Neural cell (in vitro differentiated cells): ENCODE data around the gene GAS2L3. TPM values are rescaled to one million over a fixed set of nuclear protein-coding genes. Genes with fewer than 3 reads are reported as not detected.
A peak's percentile ranks its signal among the peaks of the same experiment; 100 is the strongest.

Experiments used
- H2AFZ ChIP-seq: fragments of 200-600, 300-800 bp; sonication (generic), shearing (Covaris generic); 2 replicates; pipeline ENCODE4 v1.6.0; 2014; ENCODE audit warnings: low read depth, mild to moderate bottlenecking, antibody characterized with exemption, low read length, moderate library complexity
- H3F3A ChIP-seq: fragments of 200-600 bp; shearing (Covaris generic); 2 replicates; pipeline ENCODE4 v1.6.1; 2016; ENCODE audit warnings: mild to moderate bottlenecking, moderate library complexity, mixed read lengths, antibody characterized with exemption, low read length; ENCODE audit not compliant: insufficient read depth, poor library complexity, severe bottlenecking
- H3K27ac ChIP-seq: fragments of 200-600, 300-800 bp; sonication (generic), shearing (Covaris generic); 2 replicates; pipeline ENCODE4 v1.5.1; 2014; ENCODE audit warnings: mild to moderate bottlenecking, low read length, moderate library complexity
- H3K27me3 ChIP-seq: fragments of 300-800, 200-600 bp; sonication (generic), shearing (Covaris generic); 2 replicates; pipeline ENCODE4 v1.6.0; 2014; ENCODE audit warnings: mild to moderate bottlenecking, low read depth, low read length, moderate library complexity; ENCODE audit not compliant: insufficient read depth
- H3K36me3 ChIP-seq: fragments of 300-800, 200-600 bp; sonication (generic), shearing (Covaris generic); 2 replicates; pipeline ENCODE4 v1.5.1; 2014; ENCODE audit warnings: mild to moderate bottlenecking, antibody characterized with exemption, low read length, moderate library complexity; ENCODE audit not compliant: insufficient read depth
- H3K4me2 ChIP-seq: fragments of 300-800, 200-600 bp; sonication (generic), shearing (Covaris generic); 2 replicates; pipeline ENCODE4 v1.6.0; 2014; ENCODE audit warnings: mild to moderate bottlenecking, low read length
- H3K4me3 ChIP-seq: fragments of 300-800, 200-600 bp; sonication (generic), shearing (Covaris generic); 2 replicates; pipeline ENCODE4 v1.5.1; 2014; ENCODE audit warnings: mild to moderate bottlenecking, low read length, moderate library complexity
- H3K79me2 ChIP-seq: fragments of 200-600 bp; shearing (Covaris generic); replicated peaks from 2 replicates; pipeline ENCODE4 v1.6.0; 2014; ENCODE audit warnings: mild to moderate bottlenecking, low read length, moderate library complexity; ENCODE audit not compliant: insufficient read depth
- H3K9ac ChIP-seq: fragments of 300-800, 200-600 bp; sonication (generic), shearing (Covaris generic); 2 replicates; pipeline ENCODE4 v1.6.1; 2016; ENCODE audit warnings: mild to moderate bottlenecking, low read length, mixed read lengths
- H3K9me2 ChIP-seq: fragments of 200-600 bp; shearing (Covaris generic); 2 replicates; pipeline ENCODE4 v1.6.1; 2016; ENCODE audit warnings: mild to moderate bottlenecking, low read length, mixed read lengths; ENCODE audit not compliant: insufficient read depth
- H3K9me3 ChIP-seq: fragments of 200-600, 300-800 bp; sonication (generic), shearing (Covaris generic); 2 replicates; pipeline ENCODE4 v1.6.1; 2016; ENCODE audit warnings: mild to moderate bottlenecking, mixed run types, low read length, moderate library complexity, mixed read lengths
- H4K20me1 ChIP-seq: fragments of 200-600 bp; shearing (Covaris generic); 2 replicates; pipeline ENCODE4 v1.6.1; 2016; ENCODE audit warnings: mild to moderate bottlenecking, mixed run types; ENCODE audit not compliant: insufficient read depth
- EP300 ChIP-seq: fragments of 450-650 bp; conservative IDR thresholded peaks from 2 replicates; pipeline ENCODE4 v1.6.1; 2014; ENCODE audit warnings: antibody characterized with exemption, mild to moderate bottlenecking, moderate library complexity; ENCODE audit not compliant: poor library complexity, severe bottlenecking
- EZH2 ChIP-seq: fragments of 200-600, 300-800 bp; shearing (Covaris generic), sonication (generic); IDR thresholded peaks from 2 replicates; pipeline ENCODE4 v1.6.1; 2014; ENCODE audit warnings: antibody characterized with exemption, low read length, borderline replicate concordance, mild to moderate bottlenecking; ENCODE audit not compliant: insufficient read depth, poor library complexity, severe bottlenecking
- MXI1 ChIP-seq: fragments of 450-650 bp; conservative IDR thresholded peaks from 2 replicates; pipeline ENCODE4 v1.6.1; 2014; ENCODE audit warnings: antibody characterized with exemption, mild to moderate bottlenecking; ENCODE audit not compliant: poor library complexity, severe bottlenecking
- POLR2AphosphoS5 ChIP-seq: IDR thresholded peaks from 2 replicates; pipeline ENCODE4 v1.6.1; 2012
- RAD21 ChIP-seq: fragments of 450-650 bp; conservative IDR thresholded peaks from 2 replicates; pipeline ENCODE4 v1.6.1; 2014; ENCODE audit warnings: antibody characterized with exemption, mild to moderate bottlenecking, moderate library complexity
- REST ChIP-seq: IDR thresholded peaks from 2 replicates; pipeline ENCODE4 v1.6.1; 2012; ENCODE audit warnings: borderline replicate concordance
- SMC3 ChIP-seq: fragments of 450-650 bp; conservative IDR thresholded peaks from 2 replicates; pipeline ENCODE4 v1.6.1; 2014; ENCODE audit warnings: antibody characterized with exemption, mild to moderate bottlenecking, moderate library complexity; ENCODE audit not compliant: poor library complexity
- TAF1 ChIP-seq: IDR thresholded peaks from 2 replicates; pipeline ENCODE4 v1.6.1; 2012; ENCODE audit warnings: low read depth
- polyA plus RNA-seq: library from polyadenylated mRNA; depleted of rRNA; stranded (reverse); fragments of >200 nt; gene quantifications from 2 replicates; pipeline ENCODE4 v1.2.3, GENCODE V29; 2014
- TF ChIP-seq, protein P1 (sequence below): fragments of 450-650 bp; IDR thresholded peaks from 2 replicates; pipeline ENCODE4 v1.5.1; 2014; ENCODE audit warnings: antibody characterized with exemption, mild to moderate bottlenecking, moderate library complexity; ENCODE audit not compliant: poor library complexity, severe bottlenecking

GAS2L3 gene
- polyA plus RNA-seq, 1 donor from 2014 or later = 0.67 TPM

DNA sequence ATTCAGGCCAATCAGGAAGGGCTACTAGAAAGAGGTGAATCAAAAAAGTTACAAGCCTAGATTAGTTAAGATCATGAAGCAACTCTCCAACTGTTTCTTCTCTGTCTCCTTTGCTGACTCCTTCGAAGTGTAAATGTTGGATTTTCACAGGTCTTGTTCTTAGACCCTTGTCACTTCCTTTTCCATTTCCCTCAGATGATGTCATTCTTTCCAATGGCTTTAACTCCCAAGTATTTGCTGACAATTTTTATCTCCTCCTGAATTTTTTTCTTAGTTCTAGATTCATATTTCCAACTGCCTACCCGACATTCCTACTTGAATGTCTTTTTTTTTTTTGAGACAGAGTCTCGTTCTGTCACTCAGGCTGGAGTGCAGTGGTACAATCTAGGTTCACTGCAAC is 10.8 kb downstream of the GAS2L3 start:
- Histone ChIP-seq H4K20me1 (no peaks in the 10 kb centered on the region), H3K4me3 (no peak overlapping the region), H3K9ac (no peak overlapping the region), H2AFZ (no peak overlapping the region), H3K9me2 (no peaks in the 10 kb centered on the region), H3K36me3 (no peaks in the 10 kb centered on the region), H3K27me3 (no peaks in the 10 kb centered on the region), H3K27ac (no peak overlapping the region), H3K79me2 (no peaks in the 10 kb centered on the region), H3F3A (no peaks in the 10 kb centered on the region), H3K9me3 (peaks cover 4% of the 10 kb centered on the region), H3K4me2 (no peak overlapping the region)
- TF ChIP-seq EZH2 (no peak), TAF1 (no peak), RAD21 (no peak), EP300 (no peak), POLR2AphosphoS5 (no peak), SMC3 (no peak), REST (no peak), MXI1 (no peak)
- TF ChIP-seq, protein P1, sequence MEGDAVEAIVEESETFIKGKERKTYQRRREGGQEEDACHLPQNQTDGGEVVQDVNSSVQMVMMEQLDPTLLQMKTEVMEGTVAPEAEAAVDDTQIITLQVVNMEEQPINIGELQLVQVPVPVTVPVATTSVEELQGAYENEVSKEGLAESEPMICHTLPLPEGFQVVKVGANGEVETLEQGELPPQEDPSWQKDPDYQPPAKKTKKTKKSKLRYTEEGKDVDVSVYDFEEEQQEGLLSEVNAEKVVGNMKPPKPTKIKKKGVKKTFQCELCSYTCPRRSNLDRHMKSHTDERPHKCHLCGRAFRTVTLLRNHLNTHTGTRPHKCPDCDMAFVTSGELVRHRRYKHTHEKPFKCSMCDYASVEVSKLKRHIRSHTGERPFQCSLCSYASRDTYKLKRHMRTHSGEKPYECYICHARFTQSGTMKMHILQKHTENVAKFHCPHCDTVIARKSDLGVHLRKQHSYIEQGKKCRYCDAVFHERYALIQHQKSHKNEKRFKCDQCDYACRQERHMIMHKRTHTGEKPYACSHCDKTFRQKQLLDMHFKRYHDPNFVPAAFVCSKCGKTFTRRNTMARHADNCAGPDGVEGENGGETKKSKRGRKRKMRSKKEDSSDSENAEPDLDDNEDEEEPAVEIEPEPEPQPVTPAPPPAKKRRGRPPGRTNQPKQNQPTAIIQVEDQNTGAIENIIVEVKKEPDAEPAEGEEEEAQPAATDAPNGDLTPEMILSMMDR = no peak

DNA sequence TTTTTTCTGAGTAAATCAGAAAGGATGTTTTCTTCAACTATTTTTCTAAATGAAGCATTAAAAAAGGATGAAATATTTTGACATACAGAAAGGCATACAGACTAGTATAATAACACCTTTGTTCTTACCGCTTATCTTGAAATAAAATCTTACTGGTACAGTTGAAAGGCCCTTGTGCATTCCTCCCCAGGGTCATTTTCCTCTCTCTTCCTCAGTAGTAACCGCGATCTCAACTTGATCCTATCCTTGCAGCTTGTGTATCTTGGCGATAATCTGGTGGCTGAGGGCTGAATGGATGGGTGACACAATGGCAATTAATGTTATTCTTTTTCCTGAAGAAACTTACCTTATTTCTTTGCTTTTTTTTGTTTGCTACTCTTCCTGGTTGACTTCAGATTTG is 18.5 kb downstream of the GAS2L3 start:
- Histone ChIP-seq H3K9me3 (peaks cover 4% of the 10 kb centered on the region), H3K79me2 (peaks cover 4% of the 10 kb centered on the region), H2AFZ (no peak overlapping the region), H4K20me1 (no peaks in the 10 kb centered on the region), H3F3A (no peaks in the 10 kb centered on the region), H3K27me3 (no peaks in the 10 kb centered on the region), H3K4me2 (no peak overlapping the region), H3K36me3 (no peaks in the 10 kb centered on the region), H3K9me2 (no peaks in the 10 kb centered on the region), H3K27ac (no peak overlapping the region), H3K4me3 (no peak overlapping the region), H3K9ac (no peak overlapping the region)
- TF ChIP-seq EZH2 (no peak), MXI1 (no peak), POLR2AphosphoS5 (no peak), EP300 (no peak), SMC3 (no peak)

DNA sequence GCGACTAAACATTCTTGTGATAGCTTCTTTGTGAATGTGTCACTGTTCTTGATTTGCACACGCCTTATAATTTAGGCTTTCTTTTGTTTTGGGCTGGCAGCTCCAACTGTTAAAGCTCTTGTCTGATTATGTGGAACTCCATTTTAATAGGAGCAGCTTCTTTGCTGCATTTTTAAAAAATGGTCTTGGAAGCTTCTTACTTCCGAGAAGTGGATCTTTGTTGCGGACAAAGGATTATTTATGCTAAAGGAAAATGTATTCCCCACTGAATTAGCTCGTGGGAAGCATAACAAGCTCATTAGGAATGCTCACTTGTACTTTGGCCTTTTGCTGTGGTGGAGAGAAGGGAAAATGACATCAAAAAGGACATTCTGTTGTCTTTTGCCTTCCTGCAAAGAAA is 20.0 kb downstream of the GAS2L3 start:
- Histone ChIP-seq H3K9me2 (no peaks in the 10 kb centered on the region), H3K36me3 (no peaks in the 10 kb centered on the region), H3K4me3 (peak overlapping the region; percentile 43), H3F3A (no peaks in the 10 kb centered on the region), H4K20me1 (no peaks in the 10 kb centered on the region), H3K27me3 (no peaks in the 10 kb centered on the region), H2AFZ (peak overlapping the region; percentile 43), H3K4me2 (peak overlapping the region; percentile 70), H3K27ac (no peak overlapping the region), H3K9me3 (peaks cover 4% of the 10 kb centered on the region), H3K79me2 (peaks cover 4% of the 10 kb centered on the region), H3K9ac (no peak overlapping the region)
- TF ChIP-seq EZH2 (no peak), REST (no peak), RAD21 (no peak), TAF1 (no peak), MXI1 (no peak), POLR2AphosphoS5 (no peak), EP300 (no peak), SMC3 (no peak)
- TF ChIP-seq, protein P1 = no peak
